Astrocyte of the spinal cord (primary cell): Measurements from ENCODE around the gene OXCT1.

ENCODE experiments used
- DNase-seq: peaks from one replicate; pipeline ENCODE4 v3.0.0; 2011; ENCODE audit warnings: low read depth, low spot score
- H3K4me3 ChIP-seq: 2 replicates; pipeline ENCODE4 v1.5.1; 2011; ENCODE audit warnings: low read depth, mild to moderate bottlenecking, low read length, moderate library complexity
- in situ Hi-C: cut with HindIII; loops from 2 replicates; pipeline ENCODE4 v1.10.0; 2017; ENCODE audit warnings: low sequenced_read_pairs
- TF ChIP-seq, protein P1 (sequence below): IDR thresholded peaks from 2 replicates; pipeline ENCODE4 v1.5.1; 2012; ENCODE audit warnings: low read depth, mild to moderate bottlenecking, low read length, inconsistent platforms

The OXCT1 gene

DNA sequence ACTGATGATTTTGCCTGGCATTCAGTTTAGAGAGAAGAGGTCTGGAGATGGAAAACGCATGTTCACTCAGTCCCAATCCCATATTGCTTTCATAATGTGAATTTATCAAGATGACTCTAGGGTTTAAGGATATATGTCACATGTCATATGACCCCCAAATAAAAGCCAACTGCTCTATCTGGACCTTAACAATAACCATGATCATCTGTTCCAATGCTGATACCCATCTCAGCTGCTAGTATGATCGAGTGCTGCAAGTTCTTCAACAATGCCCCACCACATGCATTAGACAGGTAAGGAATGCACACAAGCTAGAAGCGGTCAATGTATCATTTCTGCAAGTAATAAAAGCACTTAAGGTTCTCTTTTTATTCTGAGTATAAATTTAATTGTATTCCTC, 91.8 kb downstream of the OXCT1 start:
- DNase-seq: no peak
- TF ChIP-seq, protein P1, sequence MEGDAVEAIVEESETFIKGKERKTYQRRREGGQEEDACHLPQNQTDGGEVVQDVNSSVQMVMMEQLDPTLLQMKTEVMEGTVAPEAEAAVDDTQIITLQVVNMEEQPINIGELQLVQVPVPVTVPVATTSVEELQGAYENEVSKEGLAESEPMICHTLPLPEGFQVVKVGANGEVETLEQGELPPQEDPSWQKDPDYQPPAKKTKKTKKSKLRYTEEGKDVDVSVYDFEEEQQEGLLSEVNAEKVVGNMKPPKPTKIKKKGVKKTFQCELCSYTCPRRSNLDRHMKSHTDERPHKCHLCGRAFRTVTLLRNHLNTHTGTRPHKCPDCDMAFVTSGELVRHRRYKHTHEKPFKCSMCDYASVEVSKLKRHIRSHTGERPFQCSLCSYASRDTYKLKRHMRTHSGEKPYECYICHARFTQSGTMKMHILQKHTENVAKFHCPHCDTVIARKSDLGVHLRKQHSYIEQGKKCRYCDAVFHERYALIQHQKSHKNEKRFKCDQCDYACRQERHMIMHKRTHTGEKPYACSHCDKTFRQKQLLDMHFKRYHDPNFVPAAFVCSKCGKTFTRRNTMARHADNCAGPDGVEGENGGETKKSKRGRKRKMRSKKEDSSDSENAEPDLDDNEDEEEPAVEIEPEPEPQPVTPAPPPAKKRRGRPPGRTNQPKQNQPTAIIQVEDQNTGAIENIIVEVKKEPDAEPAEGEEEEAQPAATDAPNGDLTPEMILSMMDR: no peak
- no peak overlapping the region for H3K4me3 ChIP-seq
- in situ Hi-C loops: no loop called here

DNA sequence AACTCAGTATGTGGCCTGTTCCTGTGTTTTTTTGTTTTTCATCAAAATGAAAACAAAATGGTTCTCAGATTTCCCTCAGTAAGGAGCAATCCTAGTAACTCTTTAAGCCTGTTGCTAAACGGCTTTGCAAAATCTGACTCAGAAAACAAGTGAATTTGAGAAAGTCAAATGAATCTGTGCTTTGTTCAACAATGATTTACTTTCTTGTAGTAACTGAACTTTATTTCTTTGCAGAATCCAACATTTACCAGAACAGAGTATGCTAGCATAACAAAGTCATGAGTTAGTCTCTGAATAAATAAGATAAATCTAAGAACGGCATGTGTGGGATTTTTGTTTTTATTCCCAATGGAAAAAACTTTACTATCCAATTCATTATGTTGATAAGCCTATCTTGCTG, 93.8 kb downstream of the OXCT1 start:
- peak; percentile 58 for DNase-seq
- in situ Hi-C loops: no loop called here
- TF ChIP-seq, protein P1: no peak

DNA sequence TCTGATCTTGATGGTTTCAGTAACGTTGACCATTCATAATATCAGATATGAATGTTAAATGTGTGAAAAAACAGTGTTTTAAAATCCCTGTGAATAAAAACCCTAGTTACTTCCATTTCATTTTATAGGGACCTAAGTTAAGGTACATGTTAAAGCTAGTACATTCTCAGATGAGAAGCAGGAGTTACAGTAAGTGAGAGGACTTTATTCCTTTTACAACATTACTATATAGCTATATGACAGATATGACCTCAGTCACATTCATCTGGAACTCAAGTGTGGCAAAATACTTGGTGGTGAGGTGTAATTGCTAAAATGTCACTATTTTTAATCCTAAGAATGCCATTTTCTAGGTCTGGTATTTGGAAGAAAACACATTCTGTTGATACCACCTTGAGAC, 96.4 kb downstream of the OXCT1 start:
- no peak for DNase-seq
- H3K4me3 ChIP-seq: no peak overlapping the region
- in situ Hi-C loops: no loop called here
- TF ChIP-seq, protein P1: no peak

More for the DNA sequence above, 93.8 kb downstream of the OXCT1 start:
- H3K4me3 ChIP-seq: no peak overlapping the region

DNA sequence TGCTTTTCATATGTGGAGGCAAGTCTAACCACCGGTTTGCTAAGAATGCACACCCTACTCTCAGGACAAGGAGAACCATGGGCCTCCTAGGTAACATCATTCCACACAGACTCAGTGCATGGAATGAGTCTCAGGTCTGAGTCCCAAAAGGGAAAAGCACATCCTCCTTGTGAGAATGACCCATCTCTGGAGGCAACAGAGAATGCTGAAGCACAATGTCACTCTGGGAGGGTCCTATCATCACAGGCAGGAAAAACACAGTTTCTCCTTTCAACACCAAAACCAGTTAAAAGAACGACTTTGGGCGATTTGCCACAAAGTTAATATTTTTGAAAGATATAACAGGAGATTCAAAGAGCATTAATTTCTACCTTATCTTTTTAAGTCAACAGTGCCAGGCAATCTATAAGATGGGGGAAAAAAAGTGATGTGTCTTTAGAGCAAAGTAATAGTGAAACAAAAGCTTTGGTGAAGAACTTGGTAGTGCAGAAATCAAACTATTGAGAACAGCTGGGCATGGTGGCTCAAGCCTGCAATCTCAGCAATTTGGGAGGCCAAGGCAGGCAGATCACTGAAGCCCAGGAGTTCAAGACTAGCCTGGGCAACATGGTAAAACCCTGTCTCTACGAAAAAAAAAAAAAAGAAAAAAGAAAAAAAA, 97.3 kb downstream of the OXCT1 start:
- TF ChIP-seq, protein P1: no peak
- DNase-seq: no peak
- H3K4me3 ChIP-seq: no peak overlapping the region
- in situ Hi-C loops: no loop called here

DNA sequence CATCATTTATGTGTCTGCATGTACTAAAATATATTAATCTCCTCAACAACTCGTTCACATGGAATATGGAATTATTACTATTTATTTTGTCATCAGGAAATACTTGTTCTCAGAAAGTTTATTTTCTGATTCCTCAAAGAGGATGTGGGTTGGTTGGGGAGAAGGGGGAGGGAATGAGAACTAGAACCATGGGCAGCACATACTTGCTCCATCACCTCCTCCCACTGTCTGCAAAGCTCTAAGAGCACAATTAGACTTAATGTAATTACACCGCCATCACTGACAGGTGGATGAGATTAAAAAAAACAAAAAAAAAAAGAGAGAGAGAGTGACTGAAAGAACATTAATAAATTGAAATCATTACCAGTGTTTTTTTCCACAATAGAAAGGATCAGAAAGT, 98.2 kb downstream of the OXCT1 start:
- in situ Hi-C loops: no loop called here
- no peak overlapping the region for H3K4me3 ChIP-seq
- no peak for DNase-seq
- TF ChIP-seq, protein P1: no peak

DNA sequence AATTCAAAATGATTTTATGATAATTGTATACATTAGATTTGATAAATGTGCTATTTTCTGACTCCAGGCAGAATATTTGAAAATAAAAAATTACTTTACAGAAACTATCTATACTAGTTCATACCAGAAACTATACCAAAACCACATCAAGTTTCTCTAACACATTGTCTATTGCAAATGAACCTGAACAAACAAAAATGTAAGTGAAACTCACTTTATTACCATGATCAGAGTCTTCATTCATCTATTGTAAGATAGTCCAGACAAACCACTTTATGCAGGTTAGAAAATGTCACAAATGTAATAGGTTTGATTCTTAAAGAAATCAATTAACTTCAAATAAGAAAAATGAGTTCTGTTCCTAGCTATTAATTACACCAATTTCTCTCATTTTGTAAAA, 99.4 kb downstream of the OXCT1 start:
- in situ Hi-C loops: no loop called here
- no peak overlapping the region for H3K4me3 ChIP-seq
- no peak for DNase-seq
- TF ChIP-seq, protein P1: no peak
